Sigmoid colon (tissue), 7 donors: ENCODE data around the gene RPP14. TPM values are rescaled to one million over a fixed set of nuclear protein-coding genes. Genes with fewer than 3 reads are reported as not detected.

Experiments used
- DNase-seq: peaks from one replicate; pipeline ENCODE4 v3.0.0-alpha.2; 2019
- H3K27ac ChIP-seq, 4 donors: fragments of 200-600 bp; sonication (generic); one replicate each; pipeline ENCODE4 v1.5.1; 2016 to 2019; ENCODE audit warnings: mild to moderate bottlenecking in 1 of 4
- H3K27me3 ChIP-seq, 3 donors: fragments of 200-600 bp; sonication (generic); one replicate each; pipeline ENCODE4 v1.5.1; 2019; ENCODE audit warnings: mild to moderate bottlenecking in 1 of 3
- H3K36me3 ChIP-seq, 4 donors: fragments of 200-600 bp; sonication (generic); one replicate each; pipeline ENCODE4 v1.5.1; 2016 to 2019
- H3K4me1 ChIP-seq, 4 donors: fragments of 200-600 bp; sonication (generic); one replicate each; pipeline ENCODE4 v1.5.1; 2017 to 2019
- H3K4me3 ChIP-seq, 4 donors: fragments of 200-600 bp; sonication (generic); one replicate each; pipeline ENCODE4 v1.5.1; 2017 to 2019; ENCODE audit warnings: mild to moderate bottlenecking in 2 of 4, moderate library complexity in 1 of 4
- H3K9me3 ChIP-seq, 4 donors: fragments of 200-600 bp in 3 of 4; sonication (generic) in 3 of 4; one replicate each; pipeline versions ENCODE4 v1.5.1 to v1.6.1; 2013 to 2019
- CTCF ChIP-seq, 4 experiments: fragments of 450-650 bp in 3 of 4; fragments of 200-600 bp in 1 of 4; IDR thresholded peaks; one replicate each; pipeline ENCODE4 v1.5.1; 2016 to 2019; ENCODE audit warnings: antibody characterized with exemption in 4 of 4, mild to moderate bottlenecking in 3 of 4, moderate library complexity in 2 of 4
- EP300 ChIP-seq, 4 donors: sonication (generic); formaldehyde crosslinking; IDR thresholded peaks; one replicate each; pipeline ENCODE4 v1.6.1; 2017; ENCODE audit warnings: antibody characterized with exemption in 4 of 4
- POLR2A ChIP-seq, 2 donors: fragments of 450-650 bp; IDR thresholded peaks; one replicate each; pipeline ENCODE4 v1.6.1; 2016; ENCODE audit warnings: antibody characterized with exemption in 2 of 2, mild to moderate bottlenecking in 2 of 2, moderate library complexity in 2 of 2
- POLR2AphosphoS5 ChIP-seq, 4 donors: sonication (generic); formaldehyde crosslinking; IDR thresholded peaks; one replicate each; pipeline ENCODE4 v1.6.1; 2017; ENCODE audit warnings: antibody characterized with exemption in 4 of 4
- WGBS, 2 donors: extraction: QIAGEN DNeasy Blood & Tissue Kit; methylation state at CpG; one replicate each; pipeline ENCODE4 v1.1.7; 2013; 5-methylcytosine and 5-hydroxymethylcytosine counted together
- intact Hi-C: fragments of 100-400 bp; cut with DNase I; formaldehyde crosslinking; loops from one replicate; pipeline ENCODE4 v1.15.1; 2023
- polyA plus RNA-seq, 3 donors: library from polyadenylated mRNA; stranded (reverse); fragments of 200-250 nt; gene quantifications; one replicate each; pipeline ENCODE4 v1.2.3, GENCODE V29; 2013
- small RNA-seq, 3 donors: library from RNA; depleted of rRNA; stranded (forward); fragments of <200 nt; gene quantifications; one replicate each; pipeline ENCODE3, GENCODE V24; 2016
- total RNA-seq, 4 donors: library from RNA; depleted of rRNA; stranded (reverse); fragments of >200 nt; gene quantifications; one replicate each; pipeline ENCODE4 v1.1.0, GENCODE V29; 2016
- donor health status: healthy with polysubstance abuse.
- donor health status: Bipolar disorder and iron deficiency.
- donor health status: healthy.

Gene RPP14
- total and polyA plus RNA-seq, 7 donors, result 10.8 to 16.7 (median 14.5) TPM

- Histone ChIP-seq H3K4me3 (no peak overlapping the region), H3K27me3 (no peaks in the 10 kb centered on the region), H3K27ac (no peak overlapping the region), H3K4me1 (peaks cover 0 to 4% (median 0%) of the 10 kb centered on the region in 4 donors), H3K9me3 (no peaks in the 10 kb centered on the region), H3K36me3 (peaks cover 0 to 16% (median 2%) of the 10 kb centered on the region in 4 donors)
- 71 to 82% methylated on average over 1 of the region's 1 CpG for WGBS, 2 donors
- intact Hi-C loops, result no loop called here
- no peak for DNase-seq
- TF ChIP-seq EP300 (IDR thresholded peaks at IDR 0.05) (no peak), POLR2AphosphoS5 (IDR thresholded peaks at IDR 0.05) (no peak), POLR2A (IDR thresholded peaks at IDR 0.05) (no peak), CTCF (IDR thresholded peaks at IDR 0.05) (no peak)
These were observed 60.7 kb downstream of the RPP14 start for GRCh38 chr3:58366699-58367098.

DNA sequence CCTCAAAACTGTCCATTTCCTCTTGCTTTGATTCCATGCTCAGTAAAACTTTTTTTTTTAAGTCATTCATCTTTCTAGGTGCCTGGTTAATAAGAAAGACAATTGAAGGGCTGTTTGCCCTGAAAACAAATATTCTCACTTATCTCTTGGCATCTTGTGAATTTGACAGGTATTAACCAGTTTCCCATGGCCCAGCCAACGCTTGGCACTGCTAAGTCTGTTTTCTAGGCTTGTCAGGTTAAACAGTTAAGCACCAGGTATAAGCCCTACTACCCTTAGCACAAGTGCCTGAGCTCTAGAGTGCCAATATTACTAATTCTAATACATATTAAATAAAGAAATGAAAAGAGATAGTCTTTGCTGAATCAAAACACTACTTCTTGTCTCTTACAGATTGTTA is 63.0 kb downstream of the RPP14 start:
- TF ChIP-seq EP300 (IDR thresholded peaks at IDR 0.05) (no peak), POLR2A (IDR thresholded peaks at IDR 0.05) (no peak), POLR2AphosphoS5 (IDR thresholded peaks at IDR 0.05) (no peak), CTCF (IDR thresholded peaks at IDR 0.05) (no peak)
- Histone ChIP-seq H3K36me3 (peaks cover 0 to 18% (median 2%) of the 10 kb centered on the region in 4 donors), H3K27me3 (no peaks in the 10 kb centered on the region), H3K27ac (no peak overlapping the region), H3K9me3 (no peaks in the 10 kb centered on the region), H3K4me3 (no peak overlapping the region), H3K4me1 (no peaks in the 10 kb centered on the region)
- WGBS, 2 donors, result 86 to 91% methylated on average over 1 of the region's 1 CpG
- intact Hi-C loops, result no loop called here
- no peak for DNase-seq

Small RNAs within 50 kb of the gene (small RNA-seq; reads per million reads assigned to genes)
- gene AC098479.1, result 0 reads per million in 3 donors

Other genes starting within 250 kb of the RPP14 start
- gene DNASE1L3, start 95.3 kb upstream of the RPP14 start, total RNA-seq, result under 1 TPM in 3 of 4 donors, not detected in 1; 0.27 to 0.82 (median 0.71) TPM
- 10 to 100 TPM in 2 of 3 donors, 1 to 10 TPM in 1; 9.0 to 69.8 (median 34.7) TPM for gene DNASE1L3, start 95.3 kb upstream of the RPP14 start, polyA plus RNA-seq
- gene ABHD6, start 68.5 kb upstream of the RPP14 start, total RNA-seq, result 10 to 100 TPM; 14.7 to 47.4 (median 31.2) TPM
- gene ABHD6, start 68.5 kb upstream of the RPP14 start, polyA plus RNA-seq, result 10 to 100 TPM in 1 of 3 donors, 1 to 10 TPM in 2; 6.0 to 15.4 (median 8.1) TPM
- 10 to 100 TPM in 3 of 4 donors, 1 to 10 TPM in 1; 6.9 to 20.8 (median 12.5) TPM for gene HTD2, start 275 bp downstream of the RPP14 start, total RNA-seq
- 10 to 100 TPM in 1 of 3 donors, 1 to 10 TPM in 2; 7.0 to 15.0 (median 7.2) TPM for gene HTD2, start 275 bp downstream of the RPP14 start, polyA plus RNA-seq
- 10 to 100 TPM; 30.3 to 58.7 (median 50.5) TPM for gene PXK, start 26.6 kb downstream of the RPP14 start, total RNA-seq
- gene PXK, start 26.6 kb downstream of the RPP14 start, polyA plus RNA-seq, result 10 to 100 TPM in 1 of 3 donors, 1 to 10 TPM in 2; 6.9 to 16.4 (median 8.4) TPM
- gene PDHB, start 127.6 kb downstream of the RPP14 start, total RNA-seq, result 100 to 1,000 TPM in 2 of 4 donors, 10 to 100 TPM in 2; 92.0 to 105 (median 98.9) TPM
- 100 to 1,000 TPM in 2 of 3 donors, 10 to 100 TPM in 1; 69.4 to 120 (median 111) TPM for gene PDHB, start 127.6 kb downstream of the RPP14 start, polyA plus RNA-seq
- 10 to 100 TPM; 11.0 to 25.3 (median 17.7) TPM for gene KCTD6, start 185.9 kb downstream of the RPP14 start, total RNA-seq
- 10 to 100 TPM in 1 of 3 donors, 1 to 10 TPM in 2; 4.6 to 12.0 (median 6.0) TPM for gene KCTD6, start 185.9 kb downstream of the RPP14 start, polyA plus RNA-seq
- gene ACOX2, start 230.9 kb downstream of the RPP14 start, total RNA-seq, result 10 to 100 TPM; 26.0 to 35.8 (median 30.5) TPM
- 10 to 100 TPM in 2 of 3 donors, 1 to 10 TPM in 1; 6.9 to 18.0 (median 14.2) TPM for gene ACOX2, start 230.9 kb downstream of the RPP14 start, polyA plus RNA-seq